ENCODE data around the gene RSPO4. TPM values are rescaled to one million over a fixed set of nuclear protein-coding genes. Genes with fewer than 3 reads are reported as not detected.

The RSPO4 gene
- total RNA-seq, 3 donors from 2014 or later: 0.10 to 0.22 TPM; not detected in 1

DNA sequence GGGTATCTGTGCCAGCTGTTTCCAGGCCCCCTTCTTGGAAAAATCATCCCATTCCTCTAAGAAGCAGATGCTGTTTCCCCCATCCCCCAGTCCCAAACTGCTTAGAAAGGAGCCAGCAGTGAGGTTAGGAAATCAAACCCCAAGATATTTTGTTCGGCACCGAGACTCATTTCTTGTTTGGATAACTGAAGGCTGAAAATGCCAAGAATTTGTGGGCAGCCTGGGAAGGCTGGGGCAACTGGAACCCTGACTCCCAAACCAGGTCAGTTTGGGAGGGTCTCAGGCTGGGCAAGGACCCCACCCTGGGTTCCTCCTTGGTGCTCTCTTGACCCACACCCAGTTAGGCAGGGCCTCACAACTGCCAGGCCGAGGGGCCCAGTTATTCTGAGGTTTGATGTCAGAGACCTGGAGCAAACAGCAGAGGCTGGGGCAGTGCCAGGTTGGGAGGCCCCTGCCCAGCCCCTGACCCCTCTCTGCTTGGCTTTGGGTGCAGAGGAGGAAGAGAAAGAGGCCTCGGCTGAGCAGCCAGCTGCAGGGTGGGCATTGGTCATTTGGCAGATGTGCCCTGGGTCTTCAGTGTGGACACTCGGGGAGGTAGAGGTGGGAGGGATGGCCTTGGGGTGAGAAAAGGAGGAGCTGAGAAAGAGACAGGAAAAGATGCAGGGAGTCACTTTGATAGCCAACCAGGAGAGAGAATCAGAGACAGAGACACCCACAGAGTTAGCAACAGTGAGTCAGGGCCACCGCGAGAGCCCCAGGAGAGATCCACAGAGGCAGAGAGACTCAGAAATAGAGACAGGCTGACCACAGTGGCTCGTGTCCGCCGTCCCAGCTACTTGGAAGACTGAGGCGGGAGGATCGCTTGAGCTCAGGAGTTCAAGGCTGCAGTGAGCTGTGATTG, 91.0 kb downstream of the RSPO4 start:
- Histone ChIP-seq H3K4me1 (ENCODE audit: low read depth) (no peaks in the 10 kb centered on the region), H3K9me3 (no peaks in the 10 kb centered on the region), H3K36me3 (ENCODE audit: low read depth) (no peaks in the 10 kb centered on the region), H3K4me3 (no peak overlapping the region)
- intact Hi-C loops (cut with DNase I, micrococcal nuclease): no loop called here
- TF ChIP-seq, protein P1, sequence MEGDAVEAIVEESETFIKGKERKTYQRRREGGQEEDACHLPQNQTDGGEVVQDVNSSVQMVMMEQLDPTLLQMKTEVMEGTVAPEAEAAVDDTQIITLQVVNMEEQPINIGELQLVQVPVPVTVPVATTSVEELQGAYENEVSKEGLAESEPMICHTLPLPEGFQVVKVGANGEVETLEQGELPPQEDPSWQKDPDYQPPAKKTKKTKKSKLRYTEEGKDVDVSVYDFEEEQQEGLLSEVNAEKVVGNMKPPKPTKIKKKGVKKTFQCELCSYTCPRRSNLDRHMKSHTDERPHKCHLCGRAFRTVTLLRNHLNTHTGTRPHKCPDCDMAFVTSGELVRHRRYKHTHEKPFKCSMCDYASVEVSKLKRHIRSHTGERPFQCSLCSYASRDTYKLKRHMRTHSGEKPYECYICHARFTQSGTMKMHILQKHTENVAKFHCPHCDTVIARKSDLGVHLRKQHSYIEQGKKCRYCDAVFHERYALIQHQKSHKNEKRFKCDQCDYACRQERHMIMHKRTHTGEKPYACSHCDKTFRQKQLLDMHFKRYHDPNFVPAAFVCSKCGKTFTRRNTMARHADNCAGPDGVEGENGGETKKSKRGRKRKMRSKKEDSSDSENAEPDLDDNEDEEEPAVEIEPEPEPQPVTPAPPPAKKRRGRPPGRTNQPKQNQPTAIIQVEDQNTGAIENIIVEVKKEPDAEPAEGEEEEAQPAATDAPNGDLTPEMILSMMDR (IDR thresholded peaks at IDR 0.05): no peak
- no peak for DNase-seq
- no peak for ATAC-seq

DNA sequence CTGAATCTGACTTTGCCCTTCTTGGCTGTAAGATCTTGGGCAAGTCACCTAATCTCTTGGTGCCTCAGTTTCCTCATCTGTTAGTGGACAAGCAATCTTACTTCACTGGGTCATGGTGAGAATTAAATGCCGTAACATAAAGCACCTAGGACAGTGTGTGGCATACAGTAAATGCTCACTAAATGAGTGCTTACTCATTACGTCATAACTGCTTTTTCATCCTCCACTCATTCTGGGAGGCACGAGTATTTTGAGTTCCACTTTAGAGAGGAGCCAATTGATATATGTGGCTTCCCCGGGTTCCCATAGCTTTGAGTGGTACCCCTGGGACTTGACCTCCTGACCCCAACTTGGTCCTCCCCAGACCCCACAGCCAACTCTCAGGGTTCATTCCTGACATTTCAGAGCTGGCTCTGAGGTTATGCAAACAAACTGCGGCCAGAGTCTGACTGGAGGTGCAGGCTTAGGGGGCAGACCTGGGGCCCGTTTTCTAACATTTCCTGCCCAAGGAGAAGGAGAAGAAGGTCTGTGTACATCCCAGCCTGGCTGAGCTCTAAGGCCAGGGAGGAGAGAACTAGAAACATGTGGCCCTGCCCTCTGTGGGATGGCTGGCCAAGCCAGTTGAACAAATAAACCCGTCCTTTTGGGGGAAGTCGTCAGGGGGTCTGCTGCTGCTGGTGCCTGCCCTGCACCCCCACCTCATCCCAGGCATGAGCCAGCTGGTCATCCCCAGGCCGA, 91.8 kb downstream of the RSPO4 start:
- no peak overlapping the region for H3K4me3 ChIP-seq
- ATAC-seq (no peak), DNase-seq (no peak)
- H3K36me3 ChIP-seq (ENCODE audit: low read depth): no peaks in the 10 kb centered on the region
- TF ChIP-seq, protein P1 (IDR thresholded peaks at IDR 0.05): no peak
- no peaks in the 10 kb centered on the region for H3K9me3 ChIP-seq
- intact Hi-C loops (cut with DNase I, micrococcal nuclease): no loop called here
- H3K4me1 ChIP-seq (ENCODE audit: low read depth): no peaks in the 10 kb centered on the region

DNA sequence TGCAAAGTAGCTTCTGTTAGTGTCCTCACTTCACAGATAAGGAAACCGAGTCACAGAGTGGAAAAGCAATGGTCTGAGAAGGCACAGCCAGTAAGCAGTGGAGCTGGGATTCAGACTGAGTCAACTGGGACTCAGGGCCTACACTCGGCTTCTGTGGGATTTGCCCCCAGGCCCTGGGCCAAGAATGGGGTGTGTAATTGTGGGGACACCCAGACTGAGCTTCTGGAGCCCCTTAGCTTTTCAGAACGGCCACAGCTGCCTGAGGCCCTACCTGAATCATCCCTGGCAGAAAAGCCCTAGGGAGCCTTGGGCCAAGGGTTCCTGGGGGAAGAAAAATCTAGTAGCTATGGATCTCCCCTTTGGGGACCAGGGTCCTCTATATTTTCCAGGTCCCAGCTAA, 92.5 kb downstream of the RSPO4 start:
- TF ChIP-seq, protein P1 (IDR thresholded peaks at IDR 0.05): no peak
- Histone ChIP-seq H3K4me1 (ENCODE audit: low read depth) (no peaks in the 10 kb centered on the region), H3K9me3 (no peaks in the 10 kb centered on the region), H3K36me3 (ENCODE audit: low read depth) (no peaks in the 10 kb centered on the region), H3K4me3 (no peak overlapping the region)
- ATAC-seq (no peak), DNase-seq (no peak)
- intact Hi-C loops (cut with DNase I, micrococcal nuclease): no loop called here

Other genes with a start within 250 kb of the RSPO4 start
- 10 to 100 TPM; 12.0 to 48.6 (median 15.4) TPM for gene SLC52A3, start 233.8 kb downstream of the RSPO4 start, total RNA-seq
- gene FAM110A, start 168.6 kb downstream of the RSPO4 start, total RNA-seq: 10 to 100 TPM in 1 of 3 donors, 1 to 10 TPM in 2; 5.1 to 10.4 (median 8.4) TPM
- under 1 TPM in 1 of 3 donors, not detected in 2; 0.05 TPM for gene ANGPT4, start 86.0 kb downstream of the RSPO4 start, total RNA-seq
- 100 to 1,000 TPM; 113 to 118 (median 117) TPM for gene PSMF1, start 116.3 kb upstream of the RSPO4 start, total RNA-seq
- 1 to 10 TPM in 2 of 3 donors, under 1 TPM in 1; 0.38 to 2.6 (median 2.1) TPM for gene TMEM74B, start 182.7 kb upstream of the RSPO4 start, total RNA-seq
- gene C20orf202, start 201.1 kb upstream of the RSPO4 start, total RNA-seq: under 1 TPM in 2 of 3 donors, not detected in 1; 0.23 to 0.48 TPM
- gene RAD21L1, start 223.7 kb upstream of the RSPO4 start, total RNA-seq: not detected